GOT3 (cell line): ENCODE measurements around the gene SIMC1.
"Not testable (repeated sequence)": the region's sequence is repeated elsewhere in the genome, so short reads cannot be mapped to it uniquely, and the experiment has no call there.

Experiments
- DNase-seq: peaks from one replicate; lab custom pipeline; 2025; ENCODE audit warnings: mixed read lengths; lab: John Stamatoyannopoulos, UW

Gene SIMC1

GRCh38 chr5:176237971-176238644, at the start of gene SIMC1:
SIMC1 (plus strand) TSS chr5:176238424; CDS start chr5:176238509, 85 bp downstream.
- not testable (repeated sequence) for DNase-seq

GRCh38 chr5:176188506-176189193, 49.6 kb upstream of the SIMC1 start:
- DNase-seq: no peak

GRCh38 chr5:176189857-176190256, 48.4 kb upstream of the SIMC1 start:
- DNase-seq: no peak

GRCh38 chr5:176190886-176191755, 47.1 kb upstream of the SIMC1 start:
- DNase-seq: no peak

- no peak for DNase-seq
These were observed 46.0 kb upstream of the SIMC1 start for GRCh38 chr5:176192094-176192721.

- not testable (repeated sequence) for DNase-seq
These were observed 45.5 kb upstream of the SIMC1 start for GRCh38 chr5:176192722-176193117.

GRCh38 chr5:176193636-176194035, 44.6 kb upstream of the SIMC1 start:
- DNase-seq: not testable (repeated sequence)

- DNase-seq: not testable (repeated sequence)
These were observed 43.8 kb upstream of the SIMC1 start for GRCh38 chr5:176194238-176195083.

GRCh38 chr5:176195084-176195413, 43.2 kb upstream of the SIMC1 start:
- DNase-seq: not testable (repeated sequence)

GRCh38 chr5:176195487-176196207, 42.6 kb upstream of the SIMC1 start:
- not testable (repeated sequence) for DNase-seq

- not testable (repeated sequence) for DNase-seq
These were observed 41.4 kb upstream of the SIMC1 start for GRCh38 chr5:176196781-176197180.

- DNase-seq: not testable (repeated sequence)
These were observed 40.9 kb upstream of the SIMC1 start for GRCh38 chr5:176197234-176197858.

- DNase-seq: not testable (repeated sequence)
These were observed 39.9 kb upstream of the SIMC1 start for GRCh38 chr5:176198299-176198698.

GRCh38 chr5:176198991-176199733, 39.1 kb upstream of the SIMC1 start:
- DNase-seq: not testable (repeated sequence)

- not testable (repeated sequence) for DNase-seq
These were observed 38.3 kb upstream of the SIMC1 start for GRCh38 chr5:176199803-176200399.

- DNase-seq: no peak
These were observed 36.4 kb upstream of the SIMC1 start for GRCh38 chr5:176201811-176202210.

- no peak for DNase-seq
These were observed 35.1 kb upstream of the SIMC1 start for GRCh38 chr5:176203086-176203485.

- not testable (repeated sequence) for DNase-seq
These were observed 34.7 kb upstream of the SIMC1 start for GRCh38 chr5:176203535-176203934.
